ENCODE results near the gene MARCHF6. TPM values are rescaled to one million over a fixed set of nuclear protein-coding genes. Genes with fewer than 3 reads are reported as not detected.
A peak's percentile ranks its signal among the peaks of the same experiment; 100 is the strongest.

MARCHF6 gene
- total RNA-seq, 1 donor, result 53.9 TPM

DNA sequence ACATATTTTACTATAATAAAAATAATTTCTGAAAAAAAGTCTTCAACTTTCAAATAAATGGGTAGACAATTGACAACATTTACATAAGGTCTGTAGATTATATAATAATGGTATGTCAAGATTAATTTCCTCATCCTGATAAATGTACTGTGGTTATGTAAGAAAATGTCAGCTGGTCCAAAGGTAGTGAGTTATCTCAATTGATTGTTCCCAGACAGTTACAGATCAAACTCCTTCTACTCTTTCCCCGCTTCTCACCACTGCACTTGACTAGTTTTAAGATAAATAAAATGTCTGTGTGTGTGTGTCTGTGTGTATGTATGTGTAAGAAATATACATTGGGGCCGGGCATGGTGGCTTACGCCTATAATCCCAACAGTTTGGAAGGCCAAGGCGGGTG, 16.4 kb upstream of the MARCHF6 start:
- Histone ChIP-seq H3K4me3 (ENCODE audit: insufficient read depth, low read length) (no peak overlapping the region), H3K4me1 (ENCODE audit: insufficient read depth, low read length) (peaks cover 8% of the 10 kb centered on the region), H4K20me1 (ENCODE audit: insufficient read depth, low read length) (no peaks in the 10 kb centered on the region), H3K9me3 (ENCODE audit: low read depth, low read length) (no peaks in the 10 kb centered on the region), H3K27ac (ENCODE audit: low read depth, low read length) (no peak overlapping the region), H2AFZ (ENCODE audit: low read length) (no peak overlapping the region), H3K79me2 (ENCODE audit: insufficient read depth, low read length) (no peaks in the 10 kb centered on the region), H3K4me2 (ENCODE audit: insufficient read depth, low read length) (no peak overlapping the region), H3K36me3 (ENCODE audit: insufficient read depth, low read length) (no peaks in the 10 kb centered on the region), H3K27me3 (ENCODE audit: insufficient read depth, low read length) (no peaks in the 10 kb centered on the region)
- DNase-seq (ENCODE audit: insufficient read length, low spot score, missing footprints), result no peak
- TF ChIP-seq, protein P1, sequence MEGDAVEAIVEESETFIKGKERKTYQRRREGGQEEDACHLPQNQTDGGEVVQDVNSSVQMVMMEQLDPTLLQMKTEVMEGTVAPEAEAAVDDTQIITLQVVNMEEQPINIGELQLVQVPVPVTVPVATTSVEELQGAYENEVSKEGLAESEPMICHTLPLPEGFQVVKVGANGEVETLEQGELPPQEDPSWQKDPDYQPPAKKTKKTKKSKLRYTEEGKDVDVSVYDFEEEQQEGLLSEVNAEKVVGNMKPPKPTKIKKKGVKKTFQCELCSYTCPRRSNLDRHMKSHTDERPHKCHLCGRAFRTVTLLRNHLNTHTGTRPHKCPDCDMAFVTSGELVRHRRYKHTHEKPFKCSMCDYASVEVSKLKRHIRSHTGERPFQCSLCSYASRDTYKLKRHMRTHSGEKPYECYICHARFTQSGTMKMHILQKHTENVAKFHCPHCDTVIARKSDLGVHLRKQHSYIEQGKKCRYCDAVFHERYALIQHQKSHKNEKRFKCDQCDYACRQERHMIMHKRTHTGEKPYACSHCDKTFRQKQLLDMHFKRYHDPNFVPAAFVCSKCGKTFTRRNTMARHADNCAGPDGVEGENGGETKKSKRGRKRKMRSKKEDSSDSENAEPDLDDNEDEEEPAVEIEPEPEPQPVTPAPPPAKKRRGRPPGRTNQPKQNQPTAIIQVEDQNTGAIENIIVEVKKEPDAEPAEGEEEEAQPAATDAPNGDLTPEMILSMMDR (IDR thresholded peaks at IDR 0.05; ENCODE audit: extremely low read depth, low read depth, low read length), result no peak

- Histone ChIP-seq H3K36me3 (ENCODE audit: insufficient read depth, low read length) (no peaks in the 10 kb centered on the region), H3K27me3 (ENCODE audit: insufficient read depth, low read length) (no peaks in the 10 kb centered on the region), H3K79me2 (ENCODE audit: insufficient read depth, low read length) (no peaks in the 10 kb centered on the region), H2AFZ (ENCODE audit: low read length) (no peak overlapping the region), H3K4me1 (ENCODE audit: insufficient read depth, low read length) (peaks cover 4% of the 10 kb centered on the region), H4K20me1 (ENCODE audit: insufficient read depth, low read length) (no peaks in the 10 kb centered on the region), H3K27ac (ENCODE audit: low read depth, low read length) (no peak overlapping the region), H3K4me2 (ENCODE audit: insufficient read depth, low read length) (no peak overlapping the region), H3K9me3 (ENCODE audit: low read depth, low read length) (no peaks in the 10 kb centered on the region), H3K4me3 (ENCODE audit: insufficient read depth, low read length) (no peak overlapping the region)
- TF ChIP-seq, protein P1 (IDR thresholded peaks at IDR 0.05; ENCODE audit: extremely low read depth, low read depth, low read length), result no peak
- no peak for DNase-seq (ENCODE audit: insufficient read length, low spot score, missing footprints)
These were observed 15.5 kb upstream of the MARCHF6 start for GRCh38 chr5:10337986-10338385.

GRCh38 chr5:10338686-10339057, 14.8 kb upstream of the MARCHF6 start:
- no peaks in the 10 kb centered on the region for H3K9me3 ChIP-seq (ENCODE audit: low read depth, low read length)
- H2AFZ ChIP-seq (ENCODE audit: low read length), result no peak overlapping the region
- no peaks in the 10 kb centered on the region for H4K20me1 ChIP-seq (ENCODE audit: insufficient read depth, low read length)
- peak; percentile 74 for DNase-seq (ENCODE audit: insufficient read length, low spot score, missing footprints)
- H3K4me3 ChIP-seq (ENCODE audit: insufficient read depth, low read length), result no peak overlapping the region
- H3K27me3 ChIP-seq (ENCODE audit: insufficient read depth, low read length), result no peaks in the 10 kb centered on the region
- H3K79me2 ChIP-seq (ENCODE audit: insufficient read depth, low read length), result no peaks in the 10 kb centered on the region
- H3K4me1 ChIP-seq (ENCODE audit: insufficient read depth, low read length), result peaks cover 4% of the 10 kb centered on the region
- no peak overlapping the region for H3K27ac ChIP-seq (ENCODE audit: low read depth, low read length)
- H3K4me2 ChIP-seq (ENCODE audit: insufficient read depth, low read length), result no peak overlapping the region
- H3K36me3 ChIP-seq (ENCODE audit: insufficient read depth, low read length), result no peaks in the 10 kb centered on the region
- TF ChIP-seq, protein P1 (IDR thresholded peaks at IDR 0.05; ENCODE audit: extremely low read depth, low read depth, low read length), result no peak

DNA sequence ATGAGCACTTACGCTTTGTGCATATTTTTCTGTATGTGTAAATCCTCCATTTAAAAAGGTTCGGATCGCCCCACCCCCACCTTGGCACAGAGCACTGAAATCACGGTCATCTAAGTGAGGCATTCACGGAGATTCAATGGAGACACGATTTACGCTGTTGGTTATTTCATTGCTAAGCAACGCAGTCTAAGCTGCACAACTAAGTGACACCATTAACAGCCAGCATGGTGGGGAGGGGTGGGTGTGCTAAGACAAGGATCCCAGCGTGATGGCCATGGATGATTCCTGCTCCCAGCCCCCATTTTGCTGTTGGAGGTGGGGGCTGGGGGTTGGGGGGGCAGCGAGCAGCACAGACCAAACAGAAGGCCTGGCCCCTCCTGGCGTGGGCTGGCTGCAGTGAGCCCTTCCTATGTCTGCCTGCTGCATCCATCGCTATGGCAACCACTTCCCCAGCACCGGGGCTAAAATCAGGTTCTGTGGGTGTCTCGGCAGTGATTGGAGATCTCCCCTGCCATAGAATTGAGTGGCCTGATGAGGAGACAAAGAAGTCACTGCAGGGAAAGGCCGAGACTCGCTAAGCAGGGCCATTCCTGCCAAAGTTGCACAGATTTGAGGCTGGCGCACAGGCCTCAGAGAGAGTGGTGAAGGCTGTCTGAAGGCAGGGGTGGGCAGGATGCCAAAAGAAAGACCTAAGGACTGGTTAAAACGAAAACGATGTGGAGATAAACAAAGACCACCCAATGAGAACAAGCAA, 14.3 kb upstream of the MARCHF6 start:
- no peak overlapping the region for H3K4me2 ChIP-seq (ENCODE audit: insufficient read depth, low read length)
- no peak overlapping the region for H2AFZ ChIP-seq (ENCODE audit: low read length)
- H3K79me2 ChIP-seq (ENCODE audit: insufficient read depth, low read length), result no peaks in the 10 kb centered on the region
- no peak overlapping the region for H3K4me3 ChIP-seq (ENCODE audit: insufficient read depth, low read length)
- DNase-seq (ENCODE audit: insufficient read length, low spot score, missing footprints), result no peak
- no peaks in the 10 kb centered on the region for H3K9me3 ChIP-seq (ENCODE audit: low read depth, low read length)
- TF ChIP-seq, protein P1 (IDR thresholded peaks at IDR 0.05; ENCODE audit: extremely low read depth, low read depth, low read length), result no peak
- no peaks in the 10 kb centered on the region for H3K4me1 ChIP-seq (ENCODE audit: insufficient read depth, low read length)
- H3K27me3 ChIP-seq (ENCODE audit: insufficient read depth, low read length), result no peaks in the 10 kb centered on the region
- H3K27ac ChIP-seq (ENCODE audit: low read depth, low read length), result no peak overlapping the region
- no peaks in the 10 kb centered on the region for H3K36me3 ChIP-seq (ENCODE audit: insufficient read depth, low read length)
- no peaks in the 10 kb centered on the region for H4K20me1 ChIP-seq (ENCODE audit: insufficient read depth, low read length)

Data from osteoblast (primary cell).